Activated T-cell treated with anti-CD3 and anti-CD28 coated beads, Interleukin-2, amount 50 U/mL, for 1 hour (primary cell): ENCODE results near the gene SCAP.

Experiments
- DNase-seq: peaks from one replicate; pipeline ENCODE4 v3.0.0-alpha.2; 2020

The SCAP gene

GRCh38 chr3:47429476-47430270 lies 46.1 kb downstream of the SCAP start:
- DNase-seq: no peak

- DNase-seq: no peak
Observed at GRCh38 chr3:47428662-47429061, 47.1 kb downstream of the SCAP start.

- DNase-seq: no peak
Observed at GRCh38 chr3:47427866-47428265, 47.9 kb downstream of the SCAP start.

- no peak for DNase-seq
Observed at GRCh38 chr3:47425959-47426358, 49.8 kb downstream of the SCAP start.

- DNase-seq: no peak
Observed at GRCh38 chr3:47425383-47425778, 50.4 kb downstream of the SCAP start.

- DNase-seq: no peak
Observed at GRCh38 chr3:47424434-47425382, 51.0 kb downstream of the SCAP start.

- DNase-seq: no peak
Observed at GRCh38 chr3:47423548-47424145, 52.1 kb downstream of the SCAP start.

GRCh38 chr3:47422743-47423142 lies 53.0 kb downstream of the SCAP start:
- no peak for DNase-seq

- peak; percentile 32 for DNase-seq
Observed at GRCh38 chr3:47421741-47422649, 53.7 kb downstream of the SCAP start.

- DNase-seq: peak; percentile 87
Observed at GRCh38 chr3:47420511-47421484, 54.9 kb downstream of the SCAP start.

GRCh38 chr3:47420044-47420430 lies 55.7 kb downstream of the SCAP start:
- DNase-seq: no peak

GRCh38 chr3:47419083-47420043 lies 56.4 kb downstream of the SCAP start:
- DNase-seq: no peak

GRCh38 chr3:47418167-47419082 lies 57.3 kb downstream of the SCAP start:
- DNase-seq: no peak

GRCh38 chr3:47416041-47416440 lies 59.7 kb downstream of the SCAP start:
- no peak for DNase-seq

- no peak for DNase-seq
Observed at GRCh38 chr3:47414666-47415587, 60.8 kb downstream of the SCAP start.

- DNase-seq: no peak
Observed at GRCh38 chr3:47414161-47414564, 61.6 kb downstream of the SCAP start.

GRCh38 chr3:47413751-47414150 lies 62.0 kb downstream of the SCAP start:
- no peak for DNase-seq
